IPS-20b (cell line): Measurements from ENCODE around the gene SCRN2.

Source experiments
- H3K27ac ChIP-seq: one replicate; pipeline ENCODE4 v1.5.1; 2013; ENCODE audit warnings: low read length
- H3K27me3 ChIP-seq: 2 replicates; pipeline ENCODE4 v1.6.1; 2013; ENCODE audit warnings: mild to moderate bottlenecking, low read length, inconsistent platforms; ENCODE audit not compliant: insufficient read depth
- H3K36me3 ChIP-seq: 2 replicates; pipeline ENCODE4 v1.6.1; 2013; ENCODE audit warnings: low read depth, mild to moderate bottlenecking, inconsistent platforms, low read length, moderate library complexity; ENCODE audit not compliant: insufficient read depth
- H3K4me1 ChIP-seq: 2 replicates; pipeline ENCODE4 v1.6.1; 2013; ENCODE audit warnings: mild to moderate bottlenecking, control low read depth, inconsistent platforms, low read length, moderate library complexity; ENCODE audit not compliant: insufficient read depth
- H3K4me3 ChIP-seq: 2 replicates; pipeline ENCODE4 v1.5.1; 2013; ENCODE audit warnings: mild to moderate bottlenecking, low read length, inconsistent platforms
- H3K9ac ChIP-seq: 2 replicates; pipeline ENCODE4 v1.6.1; 2013; ENCODE audit warnings: low read depth, mild to moderate bottlenecking, inconsistent platforms, low read length, moderate library complexity
- H3K9me3 ChIP-seq: 2 replicates; pipeline ENCODE4 v1.6.1; 2013; ENCODE audit warnings: mild to moderate bottlenecking, low read depth, low read length, inconsistent platforms; ENCODE audit not compliant: insufficient read depth

SCRN2 gene

GRCh38 chr17:47840742-47841487 is at the start of gene SCRN2:
TSS of gene SCRN2 (minus strand) at chr17:47841273. CDS start at chr17:47840843, 430 bp downstream.
- H3K9ac ChIP-seq = peak within 1 kb of the TSS; percentile 84; the same call in 1 of the 2 replicates
- peaks cover 4% of the 10 kb centered on the region for H3K36me3 ChIP-seq
- H3K4me3 ChIP-seq = peak within 1 kb of the TSS; percentile 79
- peaks cover 6% of the 10 kb centered on the region; the same call in 1 of the 2 replicates for H3K4me1 ChIP-seq
- no peak within 1 kb of the TSS for H3K27ac ChIP-seq
- H3K27me3 ChIP-seq = peaks cover 22% of the 10 kb centered on the region
- no peaks in the 10 kb centered on the region for H3K9me3 ChIP-seq

- H3K4me3 ChIP-seq = no peak overlapping the region
- no peak overlapping the region for H3K9ac ChIP-seq
- H3K4me1 ChIP-seq = peaks cover 10% of the 10 kb centered on the region
- no peak overlapping the region for H3K27ac ChIP-seq
- no peaks in the 10 kb centered on the region for H3K36me3 ChIP-seq
- H3K9me3 ChIP-seq = no peaks in the 10 kb centered on the region
- no peaks in the 10 kb centered on the region for H3K27me3 ChIP-seq
These were observed 48.9 kb upstream of the SCRN2 start for GRCh38 chr17:47889734-47890529.

GRCh38 chr17:47888293-47888692 is 47.2 kb upstream of the SCRN2 start:
- peaks cover 10% of the 10 kb centered on the region for H3K4me1 ChIP-seq

GRCh38 chr17:47884905-47885730 is 44.0 kb upstream of the SCRN2 start:
- H3K4me3 ChIP-seq = no peak overlapping the region
- H3K4me1 ChIP-seq = peaks cover 10% of the 10 kb centered on the region
- no peak overlapping the region for H3K27ac ChIP-seq
- no peaks in the 10 kb centered on the region for H3K36me3 ChIP-seq
- H3K9ac ChIP-seq = no peak overlapping the region
- no peaks in the 10 kb centered on the region for H3K9me3 ChIP-seq
- H3K27me3 ChIP-seq = no peaks in the 10 kb centered on the region; the same call in 1 of the 2 replicates

More at GRCh38 chr17:47888293-47888692, 47.2 kb upstream of the SCRN2 start:
- no peak overlapping the region for H3K4me3 ChIP-seq
- H3K27me3 ChIP-seq = no peaks in the 10 kb centered on the region
- H3K9me3 ChIP-seq = no peaks in the 10 kb centered on the region
- H3K9ac ChIP-seq = no peak overlapping the region; the same call in 1 of the 2 replicates
- H3K36me3 ChIP-seq = no peaks in the 10 kb centered on the region
- H3K27ac ChIP-seq = no peak overlapping the region

- H3K9me3 ChIP-seq = no peaks in the 10 kb centered on the region
These were observed 43.3 kb upstream of the SCRN2 start for GRCh38 chr17:47884427-47884740.

GRCh38 chr17:47883589-47884426 is 42.7 kb upstream of the SCRN2 start:
- no peaks in the 10 kb centered on the region for H3K9me3 ChIP-seq
- H3K27ac ChIP-seq = no peak overlapping the region
- no peak overlapping the region for H3K4me3 ChIP-seq
- H3K36me3 ChIP-seq = no peaks in the 10 kb centered on the region
- H3K4me1 ChIP-seq = peaks cover 10% of the 10 kb centered on the region
- no peak overlapping the region for H3K9ac ChIP-seq
- H3K27me3 ChIP-seq = no peaks in the 10 kb centered on the region; the same call in 1 of the 2 replicates

More at GRCh38 chr17:47884427-47884740, 43.3 kb upstream of the SCRN2 start:
- Histone ChIP-seq H3K36me3 (no peaks in the 10 kb centered on the region), H3K9ac (no peak overlapping the region), H3K4me3 (no peak overlapping the region), H3K4me1 (peaks cover 10% of the 10 kb centered on the region), H3K27ac (no peak overlapping the region), H3K27me3 (no peaks in the 10 kb centered on the region; the same call in 1 of the 2 replicates)

- no peaks in the 10 kb centered on the region; the same call in 1 of the 2 replicates for H3K27me3 ChIP-seq
- H3K4me1 ChIP-seq = peaks cover 10% of the 10 kb centered on the region
- no peaks in the 10 kb centered on the region for H3K9me3 ChIP-seq
- H3K36me3 ChIP-seq = no peaks in the 10 kb centered on the region
- H3K27ac ChIP-seq = no peak overlapping the region
- H3K4me3 ChIP-seq = no peak overlapping the region
- H3K9ac ChIP-seq = no peak overlapping the region
These were observed 41.9 kb upstream of the SCRN2 start for GRCh38 chr17:47882695-47883588.

GRCh38 chr17:47882247-47882646 is 41.2 kb upstream of the SCRN2 start:
- Histone ChIP-seq H3K27me3 (no peaks in the 10 kb centered on the region; the same call in 1 of the 2 replicates), H3K4me1 (peaks cover 10% of the 10 kb centered on the region), H3K4me3 (no peak overlapping the region), H3K36me3 (no peaks in the 10 kb centered on the region), H3K9me3 (no peaks in the 10 kb centered on the region), H3K9ac (no peak overlapping the region), H3K27ac (no peak overlapping the region)

- no peak overlapping the region for H3K27ac ChIP-seq
- peaks cover 7% of the 10 kb centered on the region for H3K27me3 ChIP-seq
- H3K9ac ChIP-seq = no peak overlapping the region
- peaks cover 3% of the 10 kb centered on the region for H3K4me1 ChIP-seq
- no peaks in the 10 kb centered on the region for H3K9me3 ChIP-seq
- H3K4me3 ChIP-seq = no peak overlapping the region
- H3K36me3 ChIP-seq = no peaks in the 10 kb centered on the region
These were observed 38.8 kb upstream of the SCRN2 start for GRCh38 chr17:47879776-47880454.
